Ramos (cell line): ENCODE measurements around the gene TPCN2.

Experiments used
- in situ Hi-C: fragments of 300-500 bp; cut with MboI; formaldehyde crosslinking; loops from one replicate; pipeline ENCODE4 v1.14.3; 2022; ENCODE audit warnings: low sequenced_read_pairs; ENCODE audit not compliant: unreplicated experiment

Gene TPCN2

GRCh38 chr11:69170704-69171103 is 122.0 kb downstream of the TPCN2 start:
- in situ Hi-C loops: no loop called here

DNA sequence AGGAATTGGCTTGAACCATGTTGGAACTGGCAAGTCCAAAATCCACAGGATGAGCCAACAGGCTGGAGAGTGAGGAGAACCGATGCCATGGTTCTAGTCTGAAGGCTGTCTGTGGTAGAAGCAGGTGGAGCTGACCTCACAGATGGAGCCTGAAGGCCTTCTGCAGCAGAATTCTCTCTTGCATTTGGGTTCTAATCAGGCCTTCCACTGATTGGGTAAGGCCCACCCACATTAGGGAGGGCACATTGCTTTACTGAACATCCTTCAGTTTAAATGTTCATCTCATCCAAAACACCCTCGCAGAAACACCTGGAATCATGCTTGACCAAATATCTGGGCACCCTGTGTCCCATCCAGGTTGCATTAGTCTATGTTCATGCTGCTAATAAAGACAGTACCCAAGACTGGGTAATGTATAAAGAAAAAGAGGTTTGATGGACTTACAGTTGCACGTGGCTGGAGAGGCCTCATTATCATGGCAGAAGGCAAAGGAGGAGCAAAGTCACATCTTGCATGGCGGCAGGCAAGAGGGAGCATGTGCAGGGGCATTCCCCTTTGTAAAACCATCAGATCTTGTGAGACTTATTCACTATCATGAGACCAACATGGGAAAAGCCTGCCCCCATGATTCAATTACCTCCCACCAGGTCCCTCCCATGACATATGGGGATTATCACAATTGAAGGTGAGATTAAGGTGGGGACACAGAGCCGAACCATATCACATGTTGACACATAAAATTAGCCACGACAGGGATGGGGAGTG is 122.9 kb downstream of the TPCN2 start:
- in situ Hi-C loops: no loop called here

DNA sequence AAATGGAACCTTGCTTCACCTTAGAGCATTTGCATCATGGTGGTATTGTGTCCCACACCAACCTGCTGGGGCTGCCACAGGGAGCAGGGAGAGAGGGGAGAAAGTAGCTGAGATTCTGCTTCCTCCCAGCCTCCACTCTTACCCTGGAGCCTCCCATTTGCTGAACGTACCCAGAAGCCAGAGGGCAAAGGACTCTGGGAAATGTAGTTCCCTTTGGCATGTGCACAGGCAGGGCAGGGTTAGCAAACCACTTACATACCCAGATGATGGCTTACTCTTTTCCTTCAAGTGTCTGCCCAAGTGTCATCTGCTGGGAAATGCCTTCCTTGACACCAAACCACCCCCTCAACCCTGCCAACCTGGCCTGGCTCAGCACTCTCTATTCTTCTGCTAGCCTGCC is 123.9 kb downstream of the TPCN2 start:
- in situ Hi-C loops: no loop called here

- in situ Hi-C loops: no loop called here
Observed at GRCh38 chr11:69173331-69173730, 124.6 kb downstream of the TPCN2 start.

DNA sequence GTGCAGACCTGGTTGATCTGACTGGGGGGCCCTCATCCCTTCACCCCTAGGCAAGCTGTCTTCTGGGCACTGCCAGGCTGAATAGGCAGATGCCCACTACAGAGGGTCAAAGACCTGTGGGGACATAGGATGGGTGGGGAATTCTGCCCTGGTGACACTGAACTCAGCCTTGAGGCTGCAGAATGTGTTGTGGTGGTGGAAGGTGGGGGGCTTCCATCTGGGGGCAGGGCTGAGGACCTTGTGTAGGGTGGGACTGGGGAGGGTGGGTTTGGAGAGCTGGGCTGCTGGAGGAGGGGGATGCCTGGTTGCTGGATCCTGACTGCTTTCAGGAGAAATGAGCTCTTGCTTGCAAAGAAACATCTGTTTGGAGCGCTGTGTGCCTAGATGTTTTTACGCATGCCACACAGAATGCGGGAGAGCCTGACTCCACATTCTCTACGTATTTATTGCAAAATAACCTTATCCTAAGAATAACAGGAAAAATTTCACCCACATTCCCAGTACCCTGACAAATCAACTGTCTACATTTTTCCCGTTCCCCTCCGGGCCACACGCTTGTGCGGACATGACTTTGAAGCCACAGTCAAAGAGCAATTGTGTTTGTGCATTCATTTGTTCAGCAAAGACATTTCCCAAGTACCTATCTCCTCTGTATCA is 125.3 kb downstream of the TPCN2 start:
- in situ Hi-C loops: no loop called here

DNA sequence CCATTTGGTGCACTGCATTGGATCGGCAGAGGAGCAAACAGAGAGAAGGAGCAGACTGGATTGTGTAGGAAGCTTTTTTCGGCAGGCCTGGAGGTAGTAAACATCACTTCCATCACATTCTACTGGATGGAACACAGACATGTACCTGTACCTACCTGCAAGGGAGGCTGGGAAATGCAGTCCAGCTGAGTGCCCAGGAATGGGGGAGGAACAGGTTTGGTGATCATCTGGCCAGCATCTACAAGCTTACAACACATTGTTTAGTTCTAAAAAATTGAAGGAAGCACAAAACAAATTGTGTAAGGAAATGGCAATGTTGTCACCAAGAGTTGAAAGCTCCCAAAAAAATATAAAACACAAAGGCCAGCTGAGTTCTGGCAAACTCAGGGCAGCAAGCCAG is 126.1 kb downstream of the TPCN2 start:
- in situ Hi-C loops: no loop called here

- in situ Hi-C loops: no loop called here
Observed at GRCh38 chr11:69178819-69179482, 130.2 kb downstream of the TPCN2 start.

DNA sequence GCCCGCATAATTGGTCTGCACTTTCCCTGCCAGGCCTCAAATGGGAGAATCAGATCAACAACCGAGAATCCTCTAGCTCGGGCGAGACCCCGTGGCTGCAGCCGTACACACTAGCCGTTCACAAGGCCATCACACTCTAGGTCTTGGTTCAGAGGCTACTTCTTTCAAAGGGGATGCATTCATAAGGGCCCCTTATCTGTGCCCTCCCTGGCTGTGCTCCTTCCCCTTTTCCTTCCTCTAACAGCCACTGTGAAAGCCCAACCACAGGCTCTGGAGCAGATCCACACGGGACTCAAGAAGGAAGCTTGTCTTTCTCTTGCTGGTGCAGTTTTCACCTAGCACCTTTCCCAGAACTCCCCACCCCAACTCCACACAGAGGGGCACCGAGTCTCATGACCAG is 131.5 kb downstream of the TPCN2 start:
- in situ Hi-C loops: no loop called here

GRCh38 chr11:69180726-69181125 is 132.0 kb downstream of the TPCN2 start:
- in situ Hi-C loops: no loop called here

GRCh38 chr11:69183613-69184012 is 134.9 kb downstream of the TPCN2 start:
- in situ Hi-C loops: no loop called here
